H9 (cell line): ENCODE data around the gene ARFGEF3. TPM values are rescaled to one million over a fixed set of nuclear protein-coding genes. Genes with fewer than 3 reads are reported as not detected.
"Not testable (repeated sequence)": the region's sequence is repeated elsewhere in the genome, so short reads cannot be mapped to it uniquely, and the experiment has no call there.

Experiments
- DNase-seq: peaks from one replicate; pipeline ENCODE4 v3.0.0-alpha.2; 2017
- H2AFZ ChIP-seq: one replicate; pipeline ENCODE4 v1.6.1; 2013; ENCODE audit warnings: mild to moderate bottlenecking, low read length, control low read depth, moderate library complexity
- H2AK5ac ChIP-seq: 2 replicates; pipeline ENCODE4 v1.6.1; 2013; ENCODE audit warnings: low read length, control low read depth, mixed read lengths; ENCODE audit not compliant: insufficient read length
- H2BK120ac ChIP-seq: one replicate; pipeline ENCODE4 v1.6.1; 2013; ENCODE audit warnings: low read depth, mild to moderate bottlenecking, low read length, control low read depth, inconsistent platforms; ENCODE audit not compliant: poor library complexity, severe bottlenecking
- H2BK12ac ChIP-seq: 2 replicates; pipeline ENCODE4 v1.6.1; 2013; ENCODE audit warnings: low read length, control low read depth, mixed read lengths, low read depth; ENCODE audit not compliant: insufficient read length
- H2BK15ac ChIP-seq: 2 replicates; pipeline ENCODE4 v1.6.1; 2013; ENCODE audit warnings: low read depth, low read length, control low read depth
- H2BK20ac ChIP-seq: one replicate; pipeline ENCODE4 v1.6.1; 2013; ENCODE audit warnings: low read depth, mild to moderate bottlenecking, low read length, control low read depth, inconsistent platforms; ENCODE audit not compliant: poor library complexity, severe bottlenecking
- H2BK5ac ChIP-seq: 2 replicates; pipeline ENCODE4 v1.6.1; 2013; ENCODE audit warnings: low read length, control low read depth, mixed read lengths; ENCODE audit not compliant: insufficient read length
- H3K14ac ChIP-seq: 2 replicates; pipeline ENCODE4 v1.6.1; 2013; ENCODE audit warnings: low read length, control low read depth; ENCODE audit not compliant: insufficient read depth
- H3K18ac ChIP-seq: 2 replicates; pipeline ENCODE4 v1.6.1; 2013; ENCODE audit warnings: low read depth, mild to moderate bottlenecking, mixed read lengths, low read length, control low read depth; ENCODE audit not compliant: insufficient read length
- H3K23ac ChIP-seq: 2 replicates; pipeline ENCODE4 v1.6.1; 2013; ENCODE audit warnings: low read length, control low read depth, mixed read lengths, low read depth; ENCODE audit not compliant: insufficient read length
- H3K23me2 ChIP-seq: 2 replicates; pipeline ENCODE4 v1.6.1; 2013; ENCODE audit warnings: low read depth, mild to moderate bottlenecking, mixed read lengths, low read length, control low read depth; ENCODE audit not compliant: insufficient read length, poor library complexity, severe bottlenecking
- H3K27ac ChIP-seq: 2 replicates; pipeline ENCODE4 v1.5.1; 2013; ENCODE audit warnings: low read length, control low read depth, mixed read lengths, low read depth; ENCODE audit not compliant: insufficient read length
- H3K27me3 ChIP-seq: 2 replicates; pipeline ENCODE4 v1.6.1; 2013; ENCODE audit warnings: low read length, control low read depth, inconsistent platforms; ENCODE audit not compliant: insufficient read depth
- H3K4ac ChIP-seq: 2 replicates; pipeline ENCODE4 v1.6.1; 2013; ENCODE audit warnings: low read depth, mild to moderate bottlenecking, control low read depth, inconsistent platforms, low read length, moderate library complexity
- H3K4me1 ChIP-seq: 2 replicates; pipeline ENCODE4 v1.6.1; 2013; ENCODE audit warnings: low read length, control low read depth, inconsistent platforms; ENCODE audit not compliant: insufficient read depth
- H3K4me2 ChIP-seq: 2 replicates; pipeline ENCODE4 v1.6.1; 2013; ENCODE audit warnings: low read length, control low read depth, mixed read lengths; ENCODE audit not compliant: insufficient read length, insufficient read depth
- H3K56ac ChIP-seq: 2 replicates; pipeline ENCODE4 v1.6.1; 2013; ENCODE audit warnings: low read depth, mild to moderate bottlenecking, mixed read lengths, low read length, control low read depth; ENCODE audit not compliant: insufficient read length
- H3K79me1 ChIP-seq: 2 replicates; pipeline ENCODE4 v1.6.1; 2013; ENCODE audit warnings: low read depth, mild to moderate bottlenecking, moderate library complexity, low read length, control low read depth, inconsistent platforms; ENCODE audit not compliant: insufficient read depth, poor library complexity, severe bottlenecking
- H3K79me2 ChIP-seq: 2 replicates; pipeline ENCODE4 v1.6.1; 2013; ENCODE audit warnings: low read length, control low read depth, inconsistent platforms; ENCODE audit not compliant: insufficient read depth
- H3K9ac ChIP-seq: 2 replicates; pipeline ENCODE4 v1.6.1; 2013; ENCODE audit warnings: low read length, control low read depth, mixed read lengths; ENCODE audit not compliant: insufficient read length; ENCODE audit errors: extremely low read depth
- H3K9me3 ChIP-seq: one replicate; pipeline ENCODE4 v1.6.1; 2013; ENCODE audit warnings: low read depth, low read length, inconsistent platforms; ENCODE audit not compliant: control insufficient read depth
- H3T11ph ChIP-seq: one replicate; pipeline ENCODE4 v1.6.1; 2013; ENCODE audit warnings: mild to moderate bottlenecking, low read length, control low read depth, inconsistent platforms
- H4K20me1 ChIP-seq: one replicate; pipeline ENCODE4 v1.6.1; 2013; ENCODE audit not compliant: control insufficient read depth, insufficient read length, insufficient read depth
- H4K5ac ChIP-seq: 2 replicates; pipeline ENCODE4 v1.6.1; 2013; ENCODE audit warnings: low read depth, mild to moderate bottlenecking, mixed read lengths, low read length, control low read depth; ENCODE audit not compliant: insufficient read length
- H4K8ac ChIP-seq: replicated peaks from 2 replicates; pipeline ENCODE4 v1.6.1; 2013; ENCODE audit warnings: low read length, control low read depth, mixed read lengths, low read depth; ENCODE audit not compliant: insufficient read length
- H4K91ac ChIP-seq: 2 replicates; pipeline ENCODE4 v1.6.1; 2013; ENCODE audit warnings: low read depth, mild to moderate bottlenecking, moderate library complexity, mixed read lengths, low read length, control low read depth; ENCODE audit not compliant: insufficient read length
- H3K27ac Mint-ChIP-seq, 3 experiments: 2 replicates in 2 of 3; 3 replicates in 1 of 3; pipeline ENCODE4 v1.8.0; 2020 to 2021; ENCODE audit warnings: mixed read lengths in 3 of 3, mild to moderate bottlenecking in 1 of 3, moderate library complexity in 1 of 3
- H3K27me3 Mint-ChIP-seq: 2 replicates; pipeline ENCODE4 v1.8.0; 2021; ENCODE audit warnings: low read depth, mild to moderate bottlenecking, moderate library complexity, mixed read lengths
- H3K36me3 Mint-ChIP-seq, 3 experiments: 2 replicates in 2 of 3; 3 replicates in 1 of 3; pipeline ENCODE4 v1.8.0; 2020 to 2021; ENCODE audit warnings: low read depth in 3 of 3, mixed read lengths in 3 of 3; ENCODE audit not compliant: insufficient read depth in 1 of 3
- H3K4me1 Mint-ChIP-seq, 2 experiments: 2 replicates each; pipeline ENCODE4 v1.8.0; 2020; ENCODE audit warnings: mixed read lengths in 2 of 2
- H3K4me3 Mint-ChIP-seq, 2 experiments: 2 replicates in 1 of 2; 3 replicates in 1 of 2; pipeline ENCODE4 v1.8.0; 2020 to 2021; ENCODE audit warnings: mild to moderate bottlenecking in 2 of 2, mixed read lengths in 2 of 2, moderate library complexity in 1 of 2
- H3K9me3 Mint-ChIP-seq, 2 experiments: 2 replicates in 1 of 2; 3 replicates in 1 of 2; pipeline ENCODE4 v1.8.0; 2020; ENCODE audit warnings: mild to moderate bottlenecking in 2 of 2, mixed read lengths in 2 of 2, moderate library complexity in 1 of 2
- WGBS: extraction: QIAGEN DNeasy Blood & Tissue Kit; methylation state at CpG from one replicate; pipeline ENCODE4 v1.1.7; 2013; ENCODE audit warnings: missing lambda C conversion rate, low lambda C conversion rate, mixed read lengths; ENCODE audit not compliant: insufficient read length; ENCODE audit errors: extremely low coverage; 5-methylcytosine and 5-hydroxymethylcytosine counted together
- total RNA-seq: library from RNA; stranded (reverse); gene quantifications from 2 replicates; pipeline ENCODE4 v1.2.1, GENCODE V29; 2021
- TF ChIP-seq, protein P1 (sequence below): fragments of 200-600 bp; sonication (generic); conservative IDR thresholded peaks from 3 replicates; pipeline ENCODE4 v1.8.0; 2021; ENCODE audit warnings: antibody characterized with exemption, mild to moderate bottlenecking

ARFGEF3 gene
- total RNA-seq, 1 experiment from 2014 or later: 13.7 TPM

DNA sequence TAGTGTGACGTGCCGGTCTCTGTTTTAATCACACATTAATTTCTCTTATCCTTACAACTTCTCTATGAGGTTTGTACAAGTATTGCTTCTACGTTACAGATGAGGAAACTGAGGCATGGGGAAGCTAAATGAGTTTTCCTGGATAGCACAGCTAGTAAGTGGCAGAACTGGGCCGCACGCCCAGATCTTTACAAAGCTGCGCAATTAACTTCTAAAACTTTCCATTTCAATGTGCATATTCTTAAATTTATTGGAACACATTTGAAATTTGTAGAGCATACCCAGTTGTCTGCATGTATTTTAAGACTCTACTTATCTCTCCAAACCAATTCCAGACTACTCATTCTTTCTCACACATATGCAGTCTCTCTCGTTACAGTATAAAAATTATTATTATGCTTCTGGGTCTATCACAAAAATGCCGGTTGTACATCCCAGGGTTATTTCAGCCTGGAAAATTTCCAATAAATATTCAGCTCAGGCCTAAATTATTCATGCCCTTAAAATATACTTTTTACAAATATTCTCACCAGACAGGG, 44.3 kb upstream of the ARFGEF3 start:
- no peaks in the 10 kb centered on the region for H3K23me2 ChIP-seq
- 0 out of 2 replicates have a peak, but pooled peaks cover 2% of the 10 kb centered on the region for H3K4me1 ChIP-seq
- peaks cover 0 to 10% (median 6%) of the 10 kb centered on the region in 3 experiments; a peak in 4 of 7 replicates for H3K36me3 Mint-ChIP-seq
- no peak overlapping the region for H2BK5ac ChIP-seq
- H3K27ac Mint-ChIP-seq: no peak overlapping the region
- WGBS: no CpG with 5 or more reads among the region's 8 CpGs
- no peak overlapping the region for H2BK20ac ChIP-seq
- H3K4me3 Mint-ChIP-seq: no peak overlapping the region
- no peaks in the 10 kb centered on the region for H3K9me3 ChIP-seq
- peaks cover 8 to 9% of the 10 kb centered on the region in 2 experiments; a peak in 4 of 5 replicates for H3K9me3 Mint-ChIP-seq
- no peak overlapping the region for H2AFZ ChIP-seq
- TF ChIP-seq, protein P1, sequence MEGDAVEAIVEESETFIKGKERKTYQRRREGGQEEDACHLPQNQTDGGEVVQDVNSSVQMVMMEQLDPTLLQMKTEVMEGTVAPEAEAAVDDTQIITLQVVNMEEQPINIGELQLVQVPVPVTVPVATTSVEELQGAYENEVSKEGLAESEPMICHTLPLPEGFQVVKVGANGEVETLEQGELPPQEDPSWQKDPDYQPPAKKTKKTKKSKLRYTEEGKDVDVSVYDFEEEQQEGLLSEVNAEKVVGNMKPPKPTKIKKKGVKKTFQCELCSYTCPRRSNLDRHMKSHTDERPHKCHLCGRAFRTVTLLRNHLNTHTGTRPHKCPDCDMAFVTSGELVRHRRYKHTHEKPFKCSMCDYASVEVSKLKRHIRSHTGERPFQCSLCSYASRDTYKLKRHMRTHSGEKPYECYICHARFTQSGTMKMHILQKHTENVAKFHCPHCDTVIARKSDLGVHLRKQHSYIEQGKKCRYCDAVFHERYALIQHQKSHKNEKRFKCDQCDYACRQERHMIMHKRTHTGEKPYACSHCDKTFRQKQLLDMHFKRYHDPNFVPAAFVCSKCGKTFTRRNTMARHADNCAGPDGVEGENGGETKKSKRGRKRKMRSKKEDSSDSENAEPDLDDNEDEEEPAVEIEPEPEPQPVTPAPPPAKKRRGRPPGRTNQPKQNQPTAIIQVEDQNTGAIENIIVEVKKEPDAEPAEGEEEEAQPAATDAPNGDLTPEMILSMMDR: no peak
- H3K79me2 ChIP-seq: no peaks in the 10 kb centered on the region
- H3K27me3 Mint-ChIP-seq: no peaks in the 10 kb centered on the region
- H4K8ac ChIP-seq: no peak overlapping the region
- no peak overlapping the region for H3K4me2 ChIP-seq
- no peak overlapping the region for H3K27ac ChIP-seq
- H4K91ac ChIP-seq: no peak overlapping the region
- H2BK12ac ChIP-seq: no peak overlapping the region
- peaks cover 9 to 10% of the 10 kb centered on the region in 2 experiments for H3K4me1 Mint-ChIP-seq
- H4K20me1 ChIP-seq: no peaks in the 10 kb centered on the region
- H3K4ac ChIP-seq: no peak overlapping the region
- H3K9ac ChIP-seq: no peak overlapping the region
- no peak overlapping the region for H2BK120ac ChIP-seq
- H3K14ac ChIP-seq: no peak overlapping the region
- no peak overlapping the region for H3K18ac ChIP-seq
- DNase-seq: no peak
- no peak overlapping the region for H4K5ac ChIP-seq
- no peak overlapping the region for H3K56ac ChIP-seq
- no peak overlapping the region for H3T11ph ChIP-seq
- no peaks in the 10 kb centered on the region for H3K79me1 ChIP-seq
- no peak overlapping the region for H3K23ac ChIP-seq
- no peak overlapping the region for H2AK5ac ChIP-seq
- H2BK15ac ChIP-seq: no peak overlapping the region
- no peaks in the 10 kb centered on the region for H3K27me3 ChIP-seq

DNA sequence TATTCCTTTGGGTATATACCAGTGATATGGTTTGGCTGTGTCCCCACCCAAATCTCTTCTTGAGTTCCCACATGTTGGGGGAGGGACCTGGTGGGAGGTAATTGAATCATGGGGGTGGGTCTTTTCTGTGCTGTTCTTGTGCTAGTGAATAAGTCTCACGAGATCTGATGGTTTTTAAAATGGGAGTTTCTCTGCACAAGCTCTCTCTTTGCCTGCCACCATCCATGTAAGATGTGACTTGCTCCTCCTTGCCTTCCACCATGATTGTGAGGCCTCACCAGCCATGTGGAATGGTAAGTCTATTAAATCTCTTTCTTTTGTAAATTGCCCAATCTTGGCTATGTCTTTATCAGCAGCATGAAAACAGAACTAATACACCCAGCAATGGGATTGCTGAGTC, 42.5 kb upstream of the ARFGEF3 start:
- H3K27ac ChIP-seq, DNase-seq, H2AK5ac ChIP-seq, H2AFZ ChIP-seq, H3K79me1 ChIP-seq, H3T11ph ChIP-seq, H3K79me2 ChIP-seq, H3K14ac ChIP-seq, H4K5ac ChIP-seq, H4K20me1 ChIP-seq, H4K8ac ChIP-seq, H4K91ac ChIP-seq, H3K9me3 ChIP-seq, H3K27ac Mint-ChIP-seq, H3K4me3 Mint-ChIP-seq, H3K23me2 ChIP-seq, H3K23ac ChIP-seq, H3K4me1 ChIP-seq, H2BK12ac ChIP-seq, H3K27me3 ChIP-seq, H3K4me2 ChIP-seq, H3K27me3 Mint-ChIP-seq, H3K4ac ChIP-seq, H3K56ac ChIP-seq, H2BK5ac ChIP-seq, H2BK15ac ChIP-seq, H3K9ac ChIP-seq, H3K18ac ChIP-seq, H2BK120ac ChIP-seq, H2BK20ac ChIP-seq: not testable (repeated sequence)
- WGBS: no CpG with 5 or more reads among the region's 1 CpG
- Mint-ChIP-seq H3K4me1 (peaks cover 9 to 10% of the 10 kb centered on the region in 2 experiments), H3K9me3 (peaks cover 9 to 14% of the 10 kb centered on the region in 2 experiments), H3K36me3 (peaks cover 0 to 12% (median 6%) of the 10 kb centered on the region in 3 experiments; a peak in 4 of 7 replicates)
